Rectal smooth muscle tissue (tissue), 1 donor: Measurements from ENCODE around the gene USP48.
"Not testable (repeated sequence)": the region's sequence is repeated elsewhere in the genome, so short reads cannot be mapped to it uniquely, and the experiment has no call there.

Source experiments
- H3K27ac ChIP-seq: one replicate; pipeline ENCODE4 v1.7.0; 2013; ENCODE audit warnings: low read depth, low read length, inconsistent platforms
- H3K27me3 ChIP-seq: one replicate; pipeline ENCODE4 v1.7.0; 2013; ENCODE audit warnings: low read length; ENCODE audit not compliant: control insufficient read depth, insufficient read depth
- H3K36me3 ChIP-seq: one replicate; pipeline ENCODE4 v1.7.0; 2013; ENCODE audit warnings: low read length; ENCODE audit not compliant: control insufficient read depth, insufficient read depth
- H3K4me1 ChIP-seq: one replicate; pipeline ENCODE4 v1.7.0; 2013; ENCODE audit warnings: low read length; ENCODE audit not compliant: control insufficient read depth, insufficient read depth
- H3K4me3 ChIP-seq: one replicate; pipeline ENCODE4 v1.7.0; 2013; ENCODE audit warnings: low read length
- H3K9ac ChIP-seq: one replicate; pipeline ENCODE4 v1.7.0; 2013; ENCODE audit warnings: low read length

USP48 gene

DNA sequence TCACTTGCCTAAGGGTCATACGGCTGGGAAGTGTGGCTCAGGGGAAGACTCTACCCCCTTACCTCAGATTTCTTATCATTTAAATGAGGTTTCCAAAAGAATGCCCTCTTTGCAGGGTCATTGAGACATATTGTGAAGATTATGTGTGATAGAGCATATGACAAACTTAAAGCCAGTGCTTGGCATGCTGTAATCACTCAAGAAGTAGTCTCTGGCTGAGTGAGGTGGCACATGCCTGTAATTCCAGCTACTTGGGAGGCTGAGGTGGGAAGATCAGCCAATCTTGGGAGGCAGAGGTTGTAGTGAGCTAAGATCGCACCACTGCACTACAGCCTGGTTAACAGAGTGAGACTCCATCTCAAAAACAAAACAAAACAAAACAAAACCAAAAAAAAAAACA is 21.6 kb upstream of the USP48 start:
- Histone ChIP-seq H3K27me3 (peaks cover 2% of the 10 kb centered on the region), H3K4me3 (no peak overlapping the region), H3K9ac (no peak overlapping the region), H3K36me3 (no peaks in the 10 kb centered on the region), H3K4me1 (no peaks in the 10 kb centered on the region), H3K27ac (no peak overlapping the region)

GRCh38 chr1:21801100-21801499 is 18.2 kb upstream of the USP48 start:
- H3K9ac ChIP-seq = no peak overlapping the region
- H3K4me3 ChIP-seq = no peak overlapping the region
- H3K36me3 ChIP-seq = no peaks in the 10 kb centered on the region
- no peak overlapping the region for H3K27ac ChIP-seq
- H3K4me1 ChIP-seq = no peaks in the 10 kb centered on the region
- H3K27me3 ChIP-seq = peaks cover 2% of the 10 kb centered on the region

DNA sequence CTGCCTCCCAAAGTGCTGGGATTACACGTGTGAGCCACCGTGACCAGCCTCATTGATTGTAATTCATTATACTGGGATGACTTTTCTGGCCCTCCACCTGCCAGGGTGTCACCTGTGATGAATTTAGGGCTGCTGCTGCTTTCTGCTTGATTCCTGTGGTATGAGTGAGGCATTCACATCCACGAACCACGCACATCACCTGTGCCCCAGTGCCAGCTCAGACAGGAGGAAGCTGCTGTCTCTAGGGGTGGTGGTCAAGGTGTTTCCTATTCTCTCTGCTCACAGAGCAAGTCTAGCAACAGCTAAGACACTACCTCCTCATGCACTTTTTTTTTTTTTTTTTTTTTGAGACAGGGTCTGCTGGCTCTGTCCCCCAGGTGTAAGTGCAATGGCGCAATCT is 16.8 kb upstream of the USP48 start:
- Histone ChIP-seq H3K27me3 (peaks cover 2% of the 10 kb centered on the region), H3K9ac (no peak overlapping the region), H3K4me3 (no peak overlapping the region), H3K36me3 (no peaks in the 10 kb centered on the region), H3K27ac (no peak overlapping the region), H3K4me1 (no peaks in the 10 kb centered on the region)

GRCh38 chr1:21795075-21795474 is 12.1 kb upstream of the USP48 start:
- Histone ChIP-seq H3K27me3 (peaks cover 2% of the 10 kb centered on the region), H3K36me3 (no peaks in the 10 kb centered on the region), H3K9ac (no peak overlapping the region), H3K4me3 (no peak overlapping the region), H3K4me1 (no peaks in the 10 kb centered on the region), H3K27ac (no peak overlapping the region)

- H3K4me1 ChIP-seq = no peaks in the 10 kb centered on the region
- no peak overlapping the region for H3K27ac ChIP-seq
- H3K27me3 ChIP-seq = peaks cover 1% of the 10 kb centered on the region
- no peaks in the 10 kb centered on the region for H3K36me3 ChIP-seq
- H3K9ac ChIP-seq = no peak overlapping the region
- no peak overlapping the region for H3K4me3 ChIP-seq
Observed at GRCh38 chr1:21794656-21795055, 11.7 kb upstream of the USP48 start.

DNA sequence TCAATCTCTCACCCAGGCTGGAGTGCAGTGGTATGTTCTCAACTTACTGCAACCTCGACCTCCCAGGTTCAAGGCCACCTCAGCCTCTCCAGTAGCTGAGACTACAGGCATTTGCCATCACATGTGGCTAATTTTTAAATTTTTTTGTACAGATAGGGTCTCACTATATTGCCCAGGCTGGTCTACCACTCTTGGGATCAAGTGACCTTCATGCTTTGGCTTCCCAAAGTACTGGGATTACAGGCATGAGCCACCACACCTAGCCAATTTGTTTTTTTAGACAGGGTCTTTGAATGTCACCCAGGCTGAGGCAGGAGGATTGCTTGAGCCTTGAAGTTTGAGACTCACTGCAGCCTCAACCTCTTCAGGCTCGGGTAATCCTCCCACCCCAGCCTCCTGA is 10.2 kb upstream of the USP48 start:
- no peak overlapping the region for H3K4me3 ChIP-seq
- H3K4me1 ChIP-seq = no peaks in the 10 kb centered on the region
- no peak overlapping the region for H3K27ac ChIP-seq
- H3K36me3 ChIP-seq = no peaks in the 10 kb centered on the region
- H3K27me3 ChIP-seq = no peaks in the 10 kb centered on the region
- no peak overlapping the region for H3K9ac ChIP-seq

DNA sequence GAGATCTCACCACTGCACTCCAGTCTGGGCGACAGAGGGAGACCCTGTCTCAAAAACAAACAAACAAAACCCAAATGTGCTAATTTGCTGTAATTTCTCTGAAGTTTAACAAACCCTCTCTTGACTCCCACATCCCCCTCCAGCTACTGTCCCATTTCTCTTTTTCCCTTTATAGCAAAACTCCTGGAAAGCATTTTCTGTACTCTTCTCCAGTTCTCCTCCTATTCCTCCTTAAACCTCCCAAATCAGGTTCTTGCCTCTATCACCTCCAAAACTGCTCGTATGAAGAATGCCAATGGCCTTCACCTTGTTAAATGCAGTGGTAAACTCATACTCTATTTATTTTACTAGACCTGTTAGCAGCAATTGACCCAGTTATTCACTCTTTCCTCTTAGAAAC is 3.7 kb upstream of the USP48 start:
- Histone ChIP-seq H3K9ac (no peak overlapping the region), H3K27ac (no peak overlapping the region), H3K36me3 (no peaks in the 10 kb centered on the region), H3K27me3 (no peaks in the 10 kb centered on the region), H3K4me3 (no peak overlapping the region), H3K4me1 (peaks cover 2% of the 10 kb centered on the region)

GRCh38 chr1:21785764-21786163 is 2.8 kb upstream of the USP48 start:
- not testable (repeated sequence) for H3K4me3 ChIP-seq, H3K9ac ChIP-seq, H3K27ac ChIP-seq, H3K36me3 ChIP-seq, H3K4me1 ChIP-seq, H3K27me3 ChIP-seq

DNA sequence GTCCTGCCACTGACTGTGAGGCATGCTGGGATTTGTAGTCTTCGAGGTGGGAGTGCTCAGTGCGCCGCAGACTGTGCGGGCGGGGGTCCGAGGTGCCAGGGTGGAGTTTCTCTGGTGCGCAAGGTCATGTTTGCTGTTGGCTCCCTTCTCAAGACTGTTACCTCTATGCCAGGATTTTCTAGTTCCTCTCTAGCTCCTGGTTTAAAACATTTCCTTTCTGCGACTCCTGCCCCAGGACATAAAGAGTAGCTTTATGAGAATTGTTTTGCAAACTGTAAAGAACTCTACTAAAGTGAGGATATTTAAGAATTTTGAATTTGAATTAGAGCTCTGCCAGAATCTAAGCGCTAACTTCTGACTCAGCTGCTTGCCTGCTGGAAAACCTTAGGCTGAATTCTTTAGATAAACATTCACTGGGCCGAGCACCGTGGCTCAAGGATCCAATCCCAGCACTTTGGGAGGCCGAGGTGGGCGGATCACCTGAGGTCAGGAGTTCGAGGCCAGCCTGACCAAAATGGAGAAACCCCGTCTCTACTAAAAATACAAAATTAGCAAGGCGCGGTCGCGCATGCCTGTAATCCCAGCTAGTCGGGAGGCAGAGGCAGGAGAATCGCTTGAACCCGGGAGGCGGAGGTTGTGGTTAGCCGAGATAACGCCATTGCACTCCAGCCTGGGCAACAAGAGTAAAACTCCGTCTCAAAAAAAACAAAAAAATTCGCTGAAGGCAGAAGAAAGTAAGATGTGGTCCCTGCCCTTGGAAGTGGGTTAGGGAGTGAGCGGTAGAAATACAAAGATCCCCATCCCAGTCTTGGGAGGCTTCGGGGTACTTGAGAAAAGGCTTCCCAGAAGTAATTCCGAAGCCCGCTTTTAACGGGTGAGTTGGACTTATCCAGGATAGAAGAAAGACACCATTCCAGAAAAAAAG is 992 bp upstream of the USP48 start:
- Histone ChIP-seq H3K27ac (peak overlapping the region; percentile 100), H3K27me3 (no peaks in the 10 kb centered on the region), H3K36me3 (no peaks in the 10 kb centered on the region), H3K4me3 (peak overlapping the region; percentile 100), H3K4me1 (peaks cover 6% of the 10 kb centered on the region), H3K9ac (peak overlapping the region; percentile 100)

GRCh38 chr1:21782349-21782867 is 541 bp downstream of the USP48 start:
- Histone ChIP-seq H3K27ac (peak overlapping the region; percentile 100), H3K27me3 (no peaks in the 10 kb centered on the region), H3K36me3 (no peaks in the 10 kb centered on the region), H3K9ac (peak overlapping the region; percentile 80), H3K4me1 (peaks cover 6% of the 10 kb centered on the region), H3K4me3 (peak overlapping the region; percentile 100)

DNA sequence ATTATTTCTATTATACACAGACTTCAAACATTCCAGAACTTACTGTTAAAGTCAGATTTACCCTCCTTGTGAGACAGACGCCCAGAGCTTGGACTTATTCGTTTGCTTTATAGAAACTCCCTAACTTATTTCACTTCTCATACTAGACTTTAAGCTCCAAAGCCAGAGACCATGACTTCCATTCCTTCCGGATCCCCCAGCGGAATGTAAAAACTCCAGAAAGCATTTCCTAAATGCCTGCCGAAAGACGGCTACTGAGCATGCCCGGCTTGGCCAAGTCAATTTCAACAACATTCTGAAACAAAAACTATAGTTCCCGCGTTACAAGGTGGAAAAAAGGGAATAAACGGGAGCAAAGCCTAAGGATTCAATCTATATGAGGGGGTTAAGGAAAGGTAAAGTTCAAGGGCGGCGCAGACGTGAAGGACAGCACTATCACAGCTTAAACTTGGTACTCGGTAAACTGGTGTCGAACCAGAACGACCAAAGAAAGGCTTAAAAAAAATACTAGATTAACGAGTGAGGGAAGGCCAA is 1.1 kb downstream of the USP48 start:
- no peaks in the 10 kb centered on the region for H3K27me3 ChIP-seq
- peak overlapping the region; percentile 25 for H3K9ac ChIP-seq
- H3K27ac ChIP-seq = peak overlapping the region; percentile 100
- H3K36me3 ChIP-seq = no peaks in the 10 kb centered on the region
- H3K4me1 ChIP-seq = peaks cover 6% of the 10 kb centered on the region
- peak overlapping the region; percentile 100 for H3K4me3 ChIP-seq

DNA sequence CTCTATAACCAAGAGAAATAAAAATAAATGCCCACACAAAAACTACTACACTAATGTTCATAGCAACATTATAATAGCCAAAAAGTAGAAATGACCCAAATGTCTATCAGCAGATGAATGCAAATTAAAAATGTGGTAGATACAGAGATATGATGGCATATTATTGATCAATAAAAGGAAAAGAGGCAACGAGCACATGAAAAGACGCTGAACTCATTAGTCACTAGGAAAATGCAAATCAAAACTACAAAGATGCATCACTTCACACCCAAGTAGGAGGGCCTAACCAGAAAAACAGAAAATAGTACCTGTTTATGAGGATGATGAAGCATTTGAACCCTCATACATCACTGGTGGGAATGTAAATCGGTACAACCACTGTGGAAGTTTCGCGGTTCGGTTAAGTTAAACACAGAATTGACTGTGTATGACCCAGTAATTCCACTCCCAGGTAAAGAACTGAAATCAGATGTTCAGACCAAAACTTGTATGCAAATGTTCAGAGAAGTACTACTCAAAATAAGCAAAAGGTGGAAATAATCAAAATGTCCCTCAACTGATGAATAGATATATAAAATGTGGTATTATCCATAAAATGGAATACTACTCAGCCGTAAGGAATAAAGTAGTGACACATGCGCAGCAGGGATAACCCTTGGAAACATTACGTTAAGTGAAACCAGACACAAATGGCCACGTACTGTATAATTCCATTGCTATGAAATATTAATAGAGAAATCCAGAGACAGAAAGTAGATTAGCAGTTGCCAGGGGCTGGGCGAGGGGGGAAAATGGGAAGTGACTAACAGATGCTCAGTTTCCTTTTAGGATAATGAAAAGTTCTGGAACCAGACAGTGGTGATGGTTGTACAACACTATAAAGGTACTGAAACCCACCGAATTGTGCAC is 3.1 kb downstream of the USP48 start:
- Histone ChIP-seq H3K4me1 (peaks cover 6% of the 10 kb centered on the region), H3K4me3 (no peak overlapping the region), H3K27ac (no peak overlapping the region), H3K36me3 (no peaks in the 10 kb centered on the region), H3K9ac (no peak overlapping the region), H3K27me3 (no peaks in the 10 kb centered on the region)
